Osteocyte (in vitro differentiated cells): Measurements from ENCODE around the gene ASB2. TPM values are rescaled to one million over a fixed set of nuclear protein-coding genes. Genes with fewer than 3 reads are reported as not detected.

ENCODE experiments used
- DNase-seq: peaks from one replicate; pipeline ENCODE4 v3.0.0; 2021; ENCODE audit warnings: mixed read lengths; ENCODE audit not compliant: unreplicated experiment; ENCODE audit errors: extremely low spot score
- H3K27ac Mint-ChIP-seq: one replicate; pipeline ENCODE4 v1.8.0; 2021; ENCODE audit warnings: mild to moderate bottlenecking, mixed read lengths; ENCODE audit not compliant: unreplicated experiment
- H3K27me3 Mint-ChIP-seq: one replicate; pipeline ENCODE4 v1.8.0; 2021; ENCODE audit warnings: mixed read lengths; ENCODE audit not compliant: unreplicated experiment
- H3K36me3 Mint-ChIP-seq: one replicate; pipeline ENCODE4 v1.8.0; 2021; ENCODE audit warnings: mixed read lengths; ENCODE audit not compliant: unreplicated experiment
- H3K4me1 Mint-ChIP-seq: one replicate; pipeline ENCODE4 v1.8.0; 2021; ENCODE audit warnings: mixed read lengths; ENCODE audit not compliant: unreplicated experiment
- H3K4me3 Mint-ChIP-seq: one replicate; pipeline ENCODE4 v1.8.0; 2021; ENCODE audit warnings: mild to moderate bottlenecking, moderate library complexity, mixed read lengths; ENCODE audit not compliant: unreplicated experiment
- H3K9me3 Mint-ChIP-seq: one replicate; pipeline ENCODE4 v1.8.0; 2021; ENCODE audit warnings: mixed read lengths; ENCODE audit not compliant: unreplicated experiment
- CTCF ChIP-seq: fragments of 200-600 bp; sonication (generic); IDR thresholded peaks from 2 replicates; pipeline ENCODE4 v1.5.0; 2021; ENCODE audit warnings: antibody characterized with exemption, mild to moderate bottlenecking, moderate library complexity
- total RNA-seq: library from RNA; stranded (reverse); gene quantifications from 2 replicates; pipeline ENCODE4 v1.2.1, GENCODE V29; 2021

The ASB2 gene
- total RNA-seq, 1 donor from 2014 or later: 0.38 TPM

GRCh38 chr14:93893661-93894261, 82.6 kb downstream of the ASB2 start:
- no peak overlapping the region for H3K4me3 Mint-ChIP-seq
- no peak for DNase-seq
- H3K4me1 Mint-ChIP-seq: no peaks in the 10 kb centered on the region
- H3K36me3 Mint-ChIP-seq: no peaks in the 10 kb centered on the region
- TF ChIP-seq CTCF: no peak
- no peak overlapping the region for H3K27ac Mint-ChIP-seq
- no peaks in the 10 kb centered on the region for H3K9me3 Mint-ChIP-seq
- peaks cover 16% of the 10 kb centered on the region for H3K27me3 Mint-ChIP-seq

GRCh38 chr14:93892923-93893558, 83.3 kb downstream of the ASB2 start:
- TF ChIP-seq CTCF: peak; percentile 92
- peaks cover 20% of the 10 kb centered on the region for H3K27me3 Mint-ChIP-seq

GRCh38 chr14:93892505-93892839, 83.9 kb downstream of the ASB2 start:
- Mint-ChIP-seq H3K36me3 (no peaks in the 10 kb centered on the region), H3K9me3 (no peaks in the 10 kb centered on the region), H3K4me3 (no peak overlapping the region), H3K27me3 (peaks cover 22% of the 10 kb centered on the region), H3K4me1 (no peaks in the 10 kb centered on the region), H3K27ac (no peak overlapping the region)
- TF ChIP-seq CTCF: no peak
- no peak for DNase-seq

More at GRCh38 chr14:93892923-93893558, 83.3 kb downstream of the ASB2 start:
- H3K36me3 Mint-ChIP-seq: no peaks in the 10 kb centered on the region
- no peaks in the 10 kb centered on the region for H3K9me3 Mint-ChIP-seq
- DNase-seq: peak; percentile 90
- no peak overlapping the region for H3K27ac Mint-ChIP-seq
- H3K4me1 Mint-ChIP-seq: no peaks in the 10 kb centered on the region
- H3K4me3 Mint-ChIP-seq: no peak overlapping the region

GRCh38 chr14:93891756-93892504, 84.4 kb downstream of the ASB2 start:
- H3K36me3 Mint-ChIP-seq: no peaks in the 10 kb centered on the region
- peaks cover 25% of the 10 kb centered on the region for H3K27me3 Mint-ChIP-seq
- no peak overlapping the region for H3K4me3 Mint-ChIP-seq

More at GRCh38 chr14:93891756-93892504, 84.4 kb downstream of the ASB2 start:
- no peak for TF ChIP-seq CTCF
- Mint-ChIP-seq H3K27ac (no peak overlapping the region), H3K9me3 (no peaks in the 10 kb centered on the region), H3K4me1 (no peaks in the 10 kb centered on the region)
- DNase-seq: no peak
